Adrenal gland (tissue), 5 donors: ENCODE results near the gene CTNND2.

ENCODE experiments used
- POLR2A ChIP-seq, 2 donors: fragments of 450-650 bp; IDR thresholded peaks; one replicate each; pipeline ENCODE4 v1.6.1; 2017; ENCODE audit warnings: antibody characterized with exemption in 2 of 2, mild to moderate bottlenecking in 2 of 2, moderate library complexity in 1 of 2
- TF ChIP-seq, protein P1 (sequence below), 6 experiments: fragments of 450-650 bp in 4 of 6; fragments of 200-600 bp in 2 of 6; sonication (generic) in 1 of 6; IDR thresholded peaks; 1 replicate in 5 of 6; 2 replicates in 1 of 6; pipeline versions ENCODE4 v1.5.1 to v1.8.0; 2016 to 2021; ENCODE audit warnings: antibody characterized with exemption in 6 of 6, mild to moderate bottlenecking in 2 of 6, moderate library complexity in 1 of 6
- donor health status: DM: no; HTN: no; CAD: no.

- TF ChIP-seq, protein P1, sequence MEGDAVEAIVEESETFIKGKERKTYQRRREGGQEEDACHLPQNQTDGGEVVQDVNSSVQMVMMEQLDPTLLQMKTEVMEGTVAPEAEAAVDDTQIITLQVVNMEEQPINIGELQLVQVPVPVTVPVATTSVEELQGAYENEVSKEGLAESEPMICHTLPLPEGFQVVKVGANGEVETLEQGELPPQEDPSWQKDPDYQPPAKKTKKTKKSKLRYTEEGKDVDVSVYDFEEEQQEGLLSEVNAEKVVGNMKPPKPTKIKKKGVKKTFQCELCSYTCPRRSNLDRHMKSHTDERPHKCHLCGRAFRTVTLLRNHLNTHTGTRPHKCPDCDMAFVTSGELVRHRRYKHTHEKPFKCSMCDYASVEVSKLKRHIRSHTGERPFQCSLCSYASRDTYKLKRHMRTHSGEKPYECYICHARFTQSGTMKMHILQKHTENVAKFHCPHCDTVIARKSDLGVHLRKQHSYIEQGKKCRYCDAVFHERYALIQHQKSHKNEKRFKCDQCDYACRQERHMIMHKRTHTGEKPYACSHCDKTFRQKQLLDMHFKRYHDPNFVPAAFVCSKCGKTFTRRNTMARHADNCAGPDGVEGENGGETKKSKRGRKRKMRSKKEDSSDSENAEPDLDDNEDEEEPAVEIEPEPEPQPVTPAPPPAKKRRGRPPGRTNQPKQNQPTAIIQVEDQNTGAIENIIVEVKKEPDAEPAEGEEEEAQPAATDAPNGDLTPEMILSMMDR (IDR thresholded peaks at IDR 0.05), result no peak
- TF ChIP-seq POLR2A (IDR thresholded peaks at IDR 0.05), result no peak
Observed at GRCh38 chr5:11452852-11453251, 451.4 kb downstream of the CTNND2 start.
